Endothelial cell of umbilical vein (primary cell): ENCODE results near the gene SPG7.

Experiments used
- EZH2 ChIP-seq: IDR thresholded peaks from 2 replicates; pipeline ENCODE4 v1.6.1; 2012; ENCODE audit warnings: borderline replicate concordance, low read depth, mild to moderate bottlenecking, moderate library complexity, low read length, inconsistent platforms; ENCODE audit not compliant: severe bottlenecking
- FOS ChIP-seq: IDR thresholded peaks from 2 replicates; pipeline ENCODE4 v1.6.1; 2011; ENCODE audit warnings: mild to moderate bottlenecking, low read length, moderate library complexity, borderline replicate concordance; ENCODE audit not compliant: insufficient read depth
- POLR2A ChIP-seq: IDR thresholded peaks from 2 replicates; pipeline ENCODE4 v1.6.1; 2012; ENCODE audit warnings: low read depth, mild to moderate bottlenecking, control low read depth, low read length
- TF ChIP-seq, protein P1 (sequence below), 2 donors: IDR thresholded peaks; 1 replicate in 1 of 2; 2 replicates in 1 of 2; pipeline ENCODE4 v1.5.1; 2011; ENCODE audit warnings: low read length in 2 of 2, mild to moderate bottlenecking in 2 of 2, moderate library complexity in 2 of 2, control low read depth in 1 of 2, inconsistent platforms in 1 of 2, low read depth in 1 of 2; ENCODE audit not compliant: insufficient read depth in 1 of 2; ENCODE audit errors: extremely low read depth in 1 of 2
- TF ChIP-seq, protein P2 (sequence below): IDR thresholded peaks from 2 replicates; pipeline ENCODE4 v1.6.1; 2011; ENCODE audit not compliant: insufficient read depth, insufficient read length

GRCh38 chr16:89600427-89600826 is 92.2 kb downstream of the SPG7 start:
- TF ChIP-seq, protein P1, sequence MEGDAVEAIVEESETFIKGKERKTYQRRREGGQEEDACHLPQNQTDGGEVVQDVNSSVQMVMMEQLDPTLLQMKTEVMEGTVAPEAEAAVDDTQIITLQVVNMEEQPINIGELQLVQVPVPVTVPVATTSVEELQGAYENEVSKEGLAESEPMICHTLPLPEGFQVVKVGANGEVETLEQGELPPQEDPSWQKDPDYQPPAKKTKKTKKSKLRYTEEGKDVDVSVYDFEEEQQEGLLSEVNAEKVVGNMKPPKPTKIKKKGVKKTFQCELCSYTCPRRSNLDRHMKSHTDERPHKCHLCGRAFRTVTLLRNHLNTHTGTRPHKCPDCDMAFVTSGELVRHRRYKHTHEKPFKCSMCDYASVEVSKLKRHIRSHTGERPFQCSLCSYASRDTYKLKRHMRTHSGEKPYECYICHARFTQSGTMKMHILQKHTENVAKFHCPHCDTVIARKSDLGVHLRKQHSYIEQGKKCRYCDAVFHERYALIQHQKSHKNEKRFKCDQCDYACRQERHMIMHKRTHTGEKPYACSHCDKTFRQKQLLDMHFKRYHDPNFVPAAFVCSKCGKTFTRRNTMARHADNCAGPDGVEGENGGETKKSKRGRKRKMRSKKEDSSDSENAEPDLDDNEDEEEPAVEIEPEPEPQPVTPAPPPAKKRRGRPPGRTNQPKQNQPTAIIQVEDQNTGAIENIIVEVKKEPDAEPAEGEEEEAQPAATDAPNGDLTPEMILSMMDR (IDR thresholded peaks at IDR 0.05; ENCODE audit: extremely low read depth in 1 of 2, insufficient read depth in 1 of 2, low read depth in 1 of 2, low read length in 2 of 2): no peak
- TF ChIP-seq POLR2A: no peak
- TF ChIP-seq FOS: no peak
- TF ChIP-seq, protein P2, sequence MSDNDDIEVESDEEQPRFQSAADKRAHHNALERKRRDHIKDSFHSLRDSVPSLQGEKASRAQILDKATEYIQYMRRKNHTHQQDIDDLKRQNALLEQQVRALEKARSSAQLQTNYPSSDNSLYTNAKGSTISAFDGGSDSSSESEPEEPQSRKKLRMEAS: no peak
- no peak for TF ChIP-seq EZH2
